Fibroblast of lung (primary cell): ENCODE results near the gene TUBGCP3.

ENCODE experiments used
- EZH2 ChIP-seq: IDR thresholded peaks from 2 replicates; pipeline ENCODE4 v1.5.1; 2012; ENCODE audit warnings: low read length, control low read depth, mild to moderate bottlenecking; ENCODE audit errors: missing control alignments
- TF ChIP-seq, protein P1 (sequence below), 2 donors: IDR thresholded peaks in 1 of 2; conservative IDR thresholded peaks in 1 of 2; 1 replicate in 1 of 2; 2 replicates in 1 of 2; pipeline ENCODE4 v1.5.1; 2011 to 2012; ENCODE audit warnings: low read length in 2 of 2, control low read depth in 1 of 2, inconsistent platforms in 1 of 2, low read depth in 1 of 2, mild to moderate bottlenecking in 1 of 2

DNA sequence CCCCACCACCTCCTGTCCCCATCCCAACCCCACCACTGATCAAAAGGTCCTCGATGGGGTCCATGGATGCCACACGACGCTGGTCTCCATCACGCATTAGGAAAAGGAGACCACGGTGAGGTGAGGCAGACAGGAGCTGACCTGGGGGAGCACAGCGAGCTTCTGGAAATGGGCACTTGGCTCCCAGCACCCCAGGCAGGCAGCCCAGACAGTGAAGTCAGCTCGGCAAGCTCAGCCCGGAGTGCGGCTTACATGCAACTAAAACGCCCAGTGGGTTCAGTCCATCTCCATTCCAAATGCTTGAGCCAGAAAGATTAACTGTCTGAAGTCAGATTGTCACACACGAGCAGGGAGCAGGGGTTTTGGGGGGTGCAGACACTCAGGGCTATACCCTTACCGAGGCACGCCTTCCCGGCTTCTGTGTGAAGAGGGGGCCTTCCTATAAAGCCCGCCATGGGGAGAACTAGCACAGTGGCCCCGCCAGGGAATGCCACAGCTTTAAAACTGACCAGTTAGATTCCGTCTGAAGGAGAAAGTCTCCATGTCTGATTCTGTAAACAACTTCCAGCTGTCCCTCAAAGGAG is 132.4 kb downstream of the TUBGCP3 start:
- no peak for TF ChIP-seq EZH2
- TF ChIP-seq, protein P1, sequence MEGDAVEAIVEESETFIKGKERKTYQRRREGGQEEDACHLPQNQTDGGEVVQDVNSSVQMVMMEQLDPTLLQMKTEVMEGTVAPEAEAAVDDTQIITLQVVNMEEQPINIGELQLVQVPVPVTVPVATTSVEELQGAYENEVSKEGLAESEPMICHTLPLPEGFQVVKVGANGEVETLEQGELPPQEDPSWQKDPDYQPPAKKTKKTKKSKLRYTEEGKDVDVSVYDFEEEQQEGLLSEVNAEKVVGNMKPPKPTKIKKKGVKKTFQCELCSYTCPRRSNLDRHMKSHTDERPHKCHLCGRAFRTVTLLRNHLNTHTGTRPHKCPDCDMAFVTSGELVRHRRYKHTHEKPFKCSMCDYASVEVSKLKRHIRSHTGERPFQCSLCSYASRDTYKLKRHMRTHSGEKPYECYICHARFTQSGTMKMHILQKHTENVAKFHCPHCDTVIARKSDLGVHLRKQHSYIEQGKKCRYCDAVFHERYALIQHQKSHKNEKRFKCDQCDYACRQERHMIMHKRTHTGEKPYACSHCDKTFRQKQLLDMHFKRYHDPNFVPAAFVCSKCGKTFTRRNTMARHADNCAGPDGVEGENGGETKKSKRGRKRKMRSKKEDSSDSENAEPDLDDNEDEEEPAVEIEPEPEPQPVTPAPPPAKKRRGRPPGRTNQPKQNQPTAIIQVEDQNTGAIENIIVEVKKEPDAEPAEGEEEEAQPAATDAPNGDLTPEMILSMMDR (conservative IDR thresholded peaks at IDR 0.05 in 1 of 2, IDR thresholded peaks at IDR 0.05 in 1 of 2; ENCODE audit: low read depth in 1 of 2, low read length in 2 of 2): no peak
